ENCODE results near the gene HMGB2.

HMGB2 gene

DNA sequence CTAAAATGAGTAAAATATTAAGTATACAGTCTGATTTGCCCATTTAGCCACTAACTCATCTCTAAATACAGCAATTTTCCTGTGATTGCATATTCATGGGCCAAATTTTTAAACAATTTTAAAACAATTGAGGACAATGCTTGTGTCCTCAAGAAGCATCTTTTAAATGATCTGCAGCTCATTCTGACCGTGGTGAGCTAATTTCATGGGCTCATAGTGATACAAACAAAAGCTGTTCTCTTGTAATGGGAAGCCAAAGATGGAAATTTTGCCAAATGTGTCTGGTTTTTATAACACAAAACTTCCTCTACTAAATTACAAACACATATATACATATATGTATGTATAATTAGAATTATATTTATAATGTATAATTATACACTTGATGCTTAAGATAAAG is 39.7 kb downstream of the HMGB2 start:
- TF ChIP-seq POLR2AphosphoS5 (IDR thresholded peaks at IDR 0.05; ENCODE audit: low read depth, low read length) (no peak), SIN3A (IDR thresholded peaks at IDR 0.05; ENCODE audit: borderline replicate concordance, insufficient read depth, low read length) (no peak), FOXP2 (optimal IDR thresholded peaks at IDR 0.05; ENCODE audit: borderline replicate concordance, extremely low read depth, extremely low read length, insufficient read depth) (no peak), TAF1 (IDR thresholded peaks at IDR 0.05; ENCODE audit: borderline replicate concordance, insufficient read depth, low read length) (no peak)
- TF ChIP-seq, protein P1, sequence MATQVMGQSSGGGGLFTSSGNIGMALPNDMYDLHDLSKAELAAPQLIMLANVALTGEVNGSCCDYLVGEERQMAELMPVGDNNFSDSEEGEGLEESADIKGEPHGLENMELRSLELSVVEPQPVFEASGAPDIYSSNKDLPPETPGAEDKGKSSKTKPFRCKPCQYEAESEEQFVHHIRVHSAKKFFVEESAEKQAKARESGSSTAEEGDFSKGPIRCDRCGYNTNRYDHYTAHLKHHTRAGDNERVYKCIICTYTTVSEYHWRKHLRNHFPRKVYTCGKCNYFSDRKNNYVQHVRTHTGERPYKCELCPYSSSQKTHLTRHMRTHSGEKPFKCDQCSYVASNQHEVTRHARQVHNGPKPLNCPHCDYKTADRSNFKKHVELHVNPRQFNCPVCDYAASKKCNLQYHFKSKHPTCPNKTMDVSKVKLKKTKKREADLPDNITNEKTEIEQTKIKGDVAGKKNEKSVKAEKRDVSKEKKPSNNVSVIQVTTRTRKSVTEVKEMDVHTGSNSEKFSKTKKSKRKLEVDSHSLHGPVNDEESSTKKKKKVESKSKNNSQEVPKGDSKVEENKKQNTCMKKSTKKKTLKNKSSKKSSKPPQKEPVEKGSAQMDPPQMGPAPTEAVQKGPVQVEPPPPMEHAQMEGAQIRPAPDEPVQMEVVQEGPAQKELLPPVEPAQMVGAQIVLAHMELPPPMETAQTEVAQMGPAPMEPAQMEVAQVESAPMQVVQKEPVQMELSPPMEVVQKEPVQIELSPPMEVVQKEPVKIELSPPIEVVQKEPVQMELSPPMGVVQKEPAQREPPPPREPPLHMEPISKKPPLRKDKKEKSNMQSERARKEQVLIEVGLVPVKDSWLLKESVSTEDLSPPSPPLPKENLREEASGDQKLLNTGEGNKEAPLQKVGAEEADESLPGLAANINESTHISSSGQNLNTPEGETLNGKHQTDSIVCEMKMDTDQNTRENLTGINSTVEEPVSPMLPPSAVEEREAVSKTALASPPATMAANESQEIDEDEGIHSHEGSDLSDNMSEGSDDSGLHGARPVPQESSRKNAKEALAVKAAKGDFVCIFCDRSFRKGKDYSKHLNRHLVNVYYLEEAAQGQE (IDR thresholded peaks at IDR 0.05; ENCODE audit: insufficient read depth in 1 of 2, low read depth in 2 of 2, low read length in 2 of 2), result no peak

DNA sequence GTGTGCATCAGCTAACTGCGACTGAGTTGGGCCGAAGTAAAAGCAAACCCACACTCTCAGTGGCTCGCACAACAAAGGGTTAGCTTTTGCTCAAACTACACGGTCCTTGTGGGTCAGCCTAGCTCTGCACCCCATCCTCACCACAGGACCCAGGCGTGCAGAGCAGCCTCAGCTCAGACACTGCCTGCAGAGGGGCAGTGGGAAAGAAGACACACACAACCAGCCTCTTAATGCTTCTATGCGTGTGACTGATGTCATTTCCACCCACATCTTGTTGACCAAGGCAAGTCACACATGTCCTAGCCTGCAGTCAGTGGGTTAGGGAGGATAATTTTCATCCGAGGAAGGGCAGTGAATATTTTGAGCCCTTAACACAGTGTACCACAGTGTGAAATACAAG is 40.5 kb downstream of the HMGB2 start:
- TF ChIP-seq TAF1 (IDR thresholded peaks at IDR 0.05; ENCODE audit: borderline replicate concordance, insufficient read depth, low read length), result no peak
- TF ChIP-seq POLR2AphosphoS5 (IDR thresholded peaks at IDR 0.05; ENCODE audit: low read depth, low read length), result no peak
- TF ChIP-seq, protein P1 (IDR thresholded peaks at IDR 0.05; ENCODE audit: insufficient read depth in 1 of 2, low read depth in 2 of 2, low read length in 2 of 2), result no peak
- TF ChIP-seq SIN3A (IDR thresholded peaks at IDR 0.05; ENCODE audit: borderline replicate concordance, insufficient read depth, low read length), result no peak

- TF ChIP-seq POLR2AphosphoS5 (IDR thresholded peaks at IDR 0.05; ENCODE audit: low read depth, low read length) (no peak), TAF1 (IDR thresholded peaks at IDR 0.05; ENCODE audit: borderline replicate concordance, insufficient read depth, low read length) (no peak), SIN3A (IDR thresholded peaks at IDR 0.05; ENCODE audit: borderline replicate concordance, insufficient read depth, low read length) (no peak), FOXP2 (optimal IDR thresholded peaks at IDR 0.05; ENCODE audit: borderline replicate concordance, extremely low read depth, extremely low read length, insufficient read depth) (no peak)
- TF ChIP-seq, protein P1 (IDR thresholded peaks at IDR 0.05; ENCODE audit: insufficient read depth in 1 of 2, low read depth in 2 of 2, low read length in 2 of 2), result no peak
Observed at GRCh38 chr4:173291899-173292298, 42.3 kb downstream of the HMGB2 start.

GRCh38 chr4:173289353-173289727 is 44.8 kb downstream of the HMGB2 start:
- TF ChIP-seq TAF1 (IDR thresholded peaks at IDR 0.05; ENCODE audit: borderline replicate concordance, insufficient read depth, low read length) (no peak), POLR2AphosphoS5 (IDR thresholded peaks at IDR 0.05; ENCODE audit: low read depth, low read length) (no peak), FOXP2 (optimal IDR thresholded peaks at IDR 0.05; ENCODE audit: borderline replicate concordance, extremely low read depth, extremely low read length, insufficient read depth) (no peak), SIN3A (IDR thresholded peaks at IDR 0.05; ENCODE audit: borderline replicate concordance, insufficient read depth, low read length) (no peak)
- TF ChIP-seq, protein P1 (IDR thresholded peaks at IDR 0.05; ENCODE audit: insufficient read depth in 1 of 2, low read depth in 2 of 2, low read length in 2 of 2), result no peak

All from PFSK-1 (cell line).